ENCODE measurements around the gene DOC2A.
"Not testable (repeated sequence)": the region's sequence is repeated elsewhere in the genome, so short reads cannot be mapped to it uniquely, and the experiment has no call there.

DOC2A gene

GRCh38 chr16:30026449-30026848 lies 15.6 kb upstream of the DOC2A start:
- DNase-seq = no peak

GRCh38 chr16:30025574-30025973 lies 14.7 kb upstream of the DOC2A start:
- DNase-seq = no peak

- no peak for DNase-seq
Measured at GRCh38 chr16:30025156-30025555, 14.3 kb upstream of the DOC2A start.

GRCh38 chr16:30024451-30024850 lies 13.6 kb upstream of the DOC2A start:
- DNase-seq = no peak

- DNase-seq = no peak
Measured at GRCh38 chr16:30023586-30023985, 12.8 kb upstream of the DOC2A start.

- no peak for DNase-seq
Measured at GRCh38 chr16:30022887-30023286, 12.1 kb upstream of the DOC2A start, which contains the start of gene C16orf92. Gene C16orf92, plus strand, starts transcription at chr16:30023198. Its CDS starts 143 bp downstream, at chr16:30023341.

GRCh38 chr16:30018731-30019158 lies 7.9 kb upstream of the DOC2A start:
- no peak for DNase-seq

GRCh38 chr16:30017937-30018336 lies 7.1 kb upstream of the DOC2A start:
- DNase-seq = not testable (repeated sequence)

GRCh38 chr16:30017277-30017656 lies 6.4 kb upstream of the DOC2A start:
- DNase-seq = no peak

GRCh38 chr16:30016555-30017276 lies 5.9 kb upstream of the DOC2A start:
- DNase-seq = no peak

- not testable (repeated sequence) for DNase-seq
Measured at GRCh38 chr16:30015450-30015849, 4.6 kb upstream of the DOC2A start.

- not testable (repeated sequence) for DNase-seq
Measured at GRCh38 chr16:30012598-30012997, 1.8 kb upstream of the DOC2A start.

GRCh38 chr16:30011714-30012504 lies 1.1 kb upstream of the DOC2A start:
- no peak for DNase-seq

- no peak for DNase-seq
Measured at GRCh38 chr16:30009990-30010843, 610 bp downstream of the DOC2A start.

GRCh38 chr16:30009085-30009862 lies 1.6 kb downstream of the DOC2A start:
- DNase-seq = no peak

- DNase-seq = no peak
Measured at GRCh38 chr16:30007378-30007895, 3.4 kb downstream of the DOC2A start.

GRCh38 chr16:30006659-30007377 lies 4.0 kb downstream of the DOC2A start:
- no peak for DNase-seq

GRCh38 chr16:30006095-30006473 lies 4.7 kb downstream of the DOC2A start:
- no peak for DNase-seq

- DNase-seq = no peak
Measured at GRCh38 chr16:30005341-30006094, 5.3 kb downstream of the DOC2A start.

GRCh38 chr16:30004811-30005242 lies 6.0 kb downstream of the DOC2A start:
- DNase-seq = no peak

- DNase-seq = no peak
Measured at GRCh38 chr16:30004424-30004776, 6.4 kb downstream of the DOC2A start.
